GM20431 (cell line): ENCODE measurements around the gene SLC16A1.
"Not testable (repeated sequence)": the region's sequence is repeated elsewhere in the genome, so short reads cannot be mapped to it uniquely, and the experiment has no call there.

ENCODE experiments used
- in situ Hi-C: fragments of 300-500 bp; cut with MseI, MboI; formaldehyde crosslinking; loops from one replicate; pipeline ENCODE4 v1.15.0; 2020; ENCODE audit warnings: low sequenced_read_pairs; ENCODE audit not compliant: unreplicated experiment

The SLC16A1 gene

GRCh38 chr1:112973788-112974187 is 17.8 kb upstream of the SLC16A1 start:
- in situ Hi-C loops = no loop called here

- in situ Hi-C loops = no loop called here
Observed at GRCh38 chr1:112971006-112971405, 15.0 kb upstream of the SLC16A1 start.

GRCh38 chr1:112964347-112964746 is 8.4 kb upstream of the SLC16A1 start:
- in situ Hi-C loops = no loop called here

- in situ Hi-C loops = no loop called here
Observed at GRCh38 chr1:112961072-112961471, 5.1 kb upstream of the SLC16A1 start.

GRCh38 chr1:112960384-112960783 is 4.4 kb upstream of the SLC16A1 start:
- in situ Hi-C loops = no loop called here

- in situ Hi-C loops = not testable (repeated sequence)
Observed at GRCh38 chr1:112958236-112958635, 2.2 kb upstream of the SLC16A1 start.

- in situ Hi-C loops = no loop called here
Observed at GRCh38 chr1:112957133-112957812, 1.3 kb upstream of the SLC16A1 start.

- in situ Hi-C loops = no loop called here
Observed at GRCh38 chr1:112956544-112957132, 642 bp upstream of the SLC16A1 start.

- in situ Hi-C loops = no loop called here
Observed at GRCh38 chr1:112954945-112955772, 837 bp downstream of the SLC16A1 start.

GRCh38 chr1:112954017-112954650 is 1.9 kb downstream of the SLC16A1 start:
- in situ Hi-C loops = no loop called here

GRCh38 chr1:112950426-112950825 is 5.6 kb downstream of the SLC16A1 start:
- in situ Hi-C loops = no loop called here

- in situ Hi-C loops = no loop called here
Observed at GRCh38 chr1:112946683-112947082, 9.3 kb downstream of the SLC16A1 start.

GRCh38 chr1:112939810-112940209 is 16.2 kb downstream of the SLC16A1 start:
- in situ Hi-C loops = no loop called here

- in situ Hi-C loops = no loop called here
Observed at GRCh38 chr1:112938210-112938609, 17.8 kb downstream of the SLC16A1 start.

GRCh38 chr1:112937495-112937894 is 18.5 kb downstream of the SLC16A1 start:
- in situ Hi-C loops = no loop called here

- in situ Hi-C loops = no loop called here
Observed at GRCh38 chr1:112937070-112937469, 18.9 kb downstream of the SLC16A1 start.

- in situ Hi-C loops = no loop called here
Observed at GRCh38 chr1:112935461-112936111, 20.4 kb downstream of the SLC16A1 start.

GRCh38 chr1:112934577-112934976 is 21.4 kb downstream of the SLC16A1 start:
- in situ Hi-C loops = no loop called here

- in situ Hi-C loops = no loop called here
Observed at GRCh38 chr1:112933820-112934571, 22.0 kb downstream of the SLC16A1 start.
